Gastroesophageal sphincter (tissue), 4 donors: Measurements from ENCODE around the gene CCDC81. TPM values are rescaled to one million over a fixed set of nuclear protein-coding genes. Genes with fewer than 3 reads are reported as not detected.

ENCODE experiments used
- ATAC-seq: fragments of 150-250 bp; one replicate; pipeline ENCODE4 v1.9.1; 2016; ENCODE audit warnings: mild to moderate bottlenecking, moderate library complexity
- H3K27ac ChIP-seq, 4 donors: fragments of 200-600 bp; sonication (generic) in 3 of 4; 1 replicate in 3 of 4; 2 replicates in 1 of 4; pipeline ENCODE4 v1.5.1; 2016 to 2019
- H3K27me3 ChIP-seq: fragments of 200-600 bp; sonication (generic); one replicate; pipeline ENCODE4 v1.5.1; 2019
- H3K36me3 ChIP-seq, 2 donors: fragments of 200-600 bp; sonication (generic); one replicate each; pipeline ENCODE4 v1.5.1; 2019; ENCODE audit warnings: control low read depth in 1 of 2
- H3K4me1 ChIP-seq, 3 donors: fragments of 200-600 bp; sonication (generic); 1 replicate in 2 of 3; 2 replicates in 1 of 3; pipeline ENCODE4 v1.5.1; 2016 to 2019; ENCODE audit warnings: control low read depth in 2 of 3
- H3K4me3 ChIP-seq, 2 donors: fragments of 200-600 bp; sonication (generic); one replicate each; pipeline ENCODE4 v1.5.1; 2019; ENCODE audit warnings: mild to moderate bottlenecking in 1 of 2, moderate library complexity in 1 of 2
- H3K9me3 ChIP-seq, 3 donors: fragments of 200-600 bp; sonication (generic); one replicate each; pipeline ENCODE4 v1.5.1; 2017 to 2019; ENCODE audit warnings: control low read depth in 2 of 3
- EP300 ChIP-seq: sonication (generic); formaldehyde crosslinking; IDR thresholded peaks from one replicate; pipeline ENCODE4 v1.6.1; 2017; ENCODE audit warnings: antibody characterized with exemption, mild to moderate bottlenecking
- POLR2A ChIP-seq, 2 donors: fragments of 450-650 bp; IDR thresholded peaks; one replicate each; pipeline ENCODE4 v1.6.1; 2017; ENCODE audit warnings: antibody characterized with exemption in 2 of 2, mild to moderate bottlenecking in 2 of 2, moderate library complexity in 1 of 2
- POLR2AphosphoS5 ChIP-seq: sonication (generic); formaldehyde crosslinking; IDR thresholded peaks from one replicate; pipeline ENCODE4 v1.6.1; 2017; ENCODE audit warnings: antibody characterized with exemption
- WGBS, 2 donors: methylation state at CpG; one replicate each; pipeline ENCODE4 v1.1.5; 2018; ENCODE audit warnings: low coverage in 1 of 2; 5-methylcytosine and 5-hydroxymethylcytosine counted together
- total RNA-seq, 4 donors: library from RNA; depleted of rRNA; stranded (reverse); fragments of >200 nt; gene quantifications; one replicate each; pipeline ENCODE4 v1.1.0, GENCODE V29; 2016
- TF ChIP-seq, protein P1 (sequence below), 4 experiments: fragments of 200-600 bp in 2 of 4; fragments of 450-650 bp in 2 of 4; sonication (generic) in 1 of 4; IDR thresholded peaks; one replicate each; pipeline ENCODE4 v1.5.1; 2017 to 2019; ENCODE audit warnings: antibody characterized with exemption in 4 of 4, mild to moderate bottlenecking in 2 of 4, moderate library complexity in 2 of 4

CCDC81 gene
- total RNA-seq, 4 donors from 2014 or later: 0.23 to 3.7 (median 0.40) TPM; not detected in 1

DNA sequence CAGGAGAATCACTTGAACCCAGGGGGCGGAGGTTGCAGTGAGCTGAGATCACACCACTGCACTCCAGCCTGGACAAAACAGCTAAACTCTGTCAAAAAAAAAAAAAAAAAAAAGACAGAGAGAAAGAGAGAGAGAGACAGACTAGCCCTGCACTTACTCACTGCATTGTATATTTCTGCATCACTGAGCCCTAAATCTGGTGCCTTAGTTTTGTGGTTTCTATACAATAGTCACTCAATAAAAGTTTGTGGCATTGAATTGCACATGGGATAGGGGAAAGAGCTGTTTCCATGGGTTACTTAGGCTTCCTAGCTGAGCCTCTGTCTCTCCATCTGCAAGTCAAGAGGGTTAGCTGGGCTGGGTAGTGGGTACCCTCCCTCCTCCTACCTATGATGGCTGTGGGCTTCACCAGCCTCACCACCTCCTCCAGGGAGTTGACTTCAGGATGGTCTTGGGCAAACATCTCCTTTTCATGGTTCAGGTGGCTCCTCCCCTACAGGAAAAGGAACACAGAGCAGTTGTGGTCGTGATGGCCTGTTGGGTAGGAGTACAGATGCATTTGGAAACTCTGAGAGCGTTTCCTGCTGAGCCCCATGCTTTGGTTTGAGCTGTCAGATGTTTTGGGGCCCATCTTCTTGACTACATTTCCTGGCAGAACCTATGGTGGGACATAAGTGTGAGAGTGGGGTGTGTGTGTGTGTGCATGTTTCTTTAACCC is 73.2 kb downstream of the CCDC81 start:
- Histone ChIP-seq H3K36me3 (peaks cover 0 to 60% of the 10 kb centered on the region in 2 donors), H3K4me3 (no peak overlapping the region), H3K9me3 (no peaks in the 10 kb centered on the region), H3K27ac (no peak overlapping the region), H3K27me3 (no peaks in the 10 kb centered on the region), H3K4me1 (no peaks in the 10 kb centered on the region)
- no peak for ATAC-seq
- TF ChIP-seq POLR2A (IDR thresholded peaks at IDR 0.05): no peak
- TF ChIP-seq EP300: no peak
- TF ChIP-seq POLR2AphosphoS5: no peak
- TF ChIP-seq, protein P1, sequence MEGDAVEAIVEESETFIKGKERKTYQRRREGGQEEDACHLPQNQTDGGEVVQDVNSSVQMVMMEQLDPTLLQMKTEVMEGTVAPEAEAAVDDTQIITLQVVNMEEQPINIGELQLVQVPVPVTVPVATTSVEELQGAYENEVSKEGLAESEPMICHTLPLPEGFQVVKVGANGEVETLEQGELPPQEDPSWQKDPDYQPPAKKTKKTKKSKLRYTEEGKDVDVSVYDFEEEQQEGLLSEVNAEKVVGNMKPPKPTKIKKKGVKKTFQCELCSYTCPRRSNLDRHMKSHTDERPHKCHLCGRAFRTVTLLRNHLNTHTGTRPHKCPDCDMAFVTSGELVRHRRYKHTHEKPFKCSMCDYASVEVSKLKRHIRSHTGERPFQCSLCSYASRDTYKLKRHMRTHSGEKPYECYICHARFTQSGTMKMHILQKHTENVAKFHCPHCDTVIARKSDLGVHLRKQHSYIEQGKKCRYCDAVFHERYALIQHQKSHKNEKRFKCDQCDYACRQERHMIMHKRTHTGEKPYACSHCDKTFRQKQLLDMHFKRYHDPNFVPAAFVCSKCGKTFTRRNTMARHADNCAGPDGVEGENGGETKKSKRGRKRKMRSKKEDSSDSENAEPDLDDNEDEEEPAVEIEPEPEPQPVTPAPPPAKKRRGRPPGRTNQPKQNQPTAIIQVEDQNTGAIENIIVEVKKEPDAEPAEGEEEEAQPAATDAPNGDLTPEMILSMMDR (IDR thresholded peaks at IDR 0.05): no peak
- WGBS, 2 donors: 94% methylated on average over 3 of the region's 3 CpGs; no CpG with 5 or more reads in 1 of the 2 donors

DNA sequence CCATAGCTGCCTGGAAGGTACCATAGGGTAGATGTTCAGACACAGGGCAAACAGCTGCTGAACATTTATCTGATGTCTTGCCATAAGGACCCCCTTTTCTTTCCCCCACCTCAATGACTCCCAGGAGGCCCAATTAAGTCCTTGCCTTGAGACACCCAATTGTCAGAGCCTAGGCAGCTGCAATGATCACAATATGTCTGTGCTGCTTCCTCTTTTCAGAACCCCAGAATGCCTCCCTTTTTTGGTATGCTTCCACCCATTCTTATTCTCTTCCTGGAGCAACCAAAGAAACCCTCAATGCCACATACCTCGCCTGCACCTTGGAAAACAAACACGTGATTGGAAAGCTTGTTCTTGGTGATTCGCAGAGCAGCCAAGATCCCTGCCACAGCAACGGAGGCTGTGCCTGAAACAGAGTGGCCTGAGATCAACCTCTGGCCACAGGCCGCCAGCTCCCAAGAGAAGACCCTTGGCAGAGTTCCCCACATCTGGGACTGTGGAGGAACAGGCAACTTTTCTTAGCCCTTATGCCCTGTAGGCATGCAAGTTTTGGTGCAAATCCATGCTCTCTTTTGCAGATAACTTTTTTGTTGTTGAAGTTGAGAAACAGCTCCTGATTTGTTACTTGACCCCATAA is 75.4 kb downstream of the CCDC81 start:
- no peak for ATAC-seq
- H3K27me3 ChIP-seq: no peaks in the 10 kb centered on the region
- peaks cover 0 to 38% of the 10 kb centered on the region in 2 donors for H3K36me3 ChIP-seq
- no peaks in the 10 kb centered on the region for H3K9me3 ChIP-seq
- H3K27ac ChIP-seq: no peak overlapping the region
- TF ChIP-seq POLR2AphosphoS5 (no peak), EP300 (no peak), POLR2A (IDR thresholded peaks at IDR 0.05) (no peak)
- TF ChIP-seq, protein P1 (IDR thresholded peaks at IDR 0.05): no peak
- H3K4me3 ChIP-seq: no peak overlapping the region
- H3K4me1 ChIP-seq: no peaks in the 10 kb centered on the region
- WGBS, 2 donors: 79 to 82% methylated on average over 2 to 5 of the region's 5 CpGs

DNA sequence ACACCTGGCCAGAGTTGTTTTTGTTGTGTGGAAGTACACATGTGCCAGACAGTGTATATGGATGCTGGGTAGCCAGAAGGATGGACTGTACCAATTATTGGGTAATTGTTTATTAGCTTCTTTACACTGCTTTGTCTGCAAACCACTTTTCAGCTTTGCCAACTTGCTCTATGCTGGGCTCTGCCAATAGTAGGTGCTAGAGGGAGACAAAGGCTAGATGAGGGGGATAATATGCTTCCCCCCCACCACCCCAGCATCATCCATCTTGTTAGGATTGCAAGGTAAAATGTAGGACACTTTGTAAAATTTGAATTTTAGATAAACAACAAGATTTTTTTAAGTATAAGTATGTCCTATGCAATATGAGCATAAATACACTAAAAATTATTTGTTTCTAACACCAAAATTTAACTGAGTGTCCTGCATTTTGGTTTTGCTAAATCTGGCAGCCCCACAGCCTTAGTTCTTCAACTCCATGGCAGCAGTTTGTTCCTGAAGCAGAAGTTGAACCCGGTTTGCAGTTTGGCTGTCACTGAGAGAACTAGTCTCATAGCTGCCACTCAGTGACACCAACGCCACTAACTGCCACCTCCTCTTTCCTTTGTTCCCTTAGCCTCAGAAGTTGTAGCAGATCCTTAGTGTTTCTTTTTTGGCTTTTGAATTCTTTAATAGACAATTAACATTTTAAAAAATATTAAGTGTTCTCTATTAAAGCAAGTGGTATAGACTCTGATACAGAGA is 78.8 kb downstream of the CCDC81 start:
- no peak overlapping the region for H3K27ac ChIP-seq
- no peaks in the 10 kb centered on the region for H3K9me3 ChIP-seq
- H3K36me3 ChIP-seq: peaks cover 0 to 7% of the 10 kb centered on the region in 2 donors
- H3K4me1 ChIP-seq: peaks cover 2 to 26% (median 5%) of the 10 kb centered on the region in 3 donors
- ATAC-seq: no peak
- TF ChIP-seq POLR2A (IDR thresholded peaks at IDR 0.05) (no peak), POLR2AphosphoS5 (no peak), EP300 (no peak)
- TF ChIP-seq, protein P1 (IDR thresholded peaks at IDR 0.05): no peak
- WGBS, 2 donors: 72 to 100% methylated on average over 1 to 2 of the region's 2 CpGs
- no peak overlapping the region for H3K4me3 ChIP-seq
- H3K27me3 ChIP-seq: no peaks in the 10 kb centered on the region

DNA sequence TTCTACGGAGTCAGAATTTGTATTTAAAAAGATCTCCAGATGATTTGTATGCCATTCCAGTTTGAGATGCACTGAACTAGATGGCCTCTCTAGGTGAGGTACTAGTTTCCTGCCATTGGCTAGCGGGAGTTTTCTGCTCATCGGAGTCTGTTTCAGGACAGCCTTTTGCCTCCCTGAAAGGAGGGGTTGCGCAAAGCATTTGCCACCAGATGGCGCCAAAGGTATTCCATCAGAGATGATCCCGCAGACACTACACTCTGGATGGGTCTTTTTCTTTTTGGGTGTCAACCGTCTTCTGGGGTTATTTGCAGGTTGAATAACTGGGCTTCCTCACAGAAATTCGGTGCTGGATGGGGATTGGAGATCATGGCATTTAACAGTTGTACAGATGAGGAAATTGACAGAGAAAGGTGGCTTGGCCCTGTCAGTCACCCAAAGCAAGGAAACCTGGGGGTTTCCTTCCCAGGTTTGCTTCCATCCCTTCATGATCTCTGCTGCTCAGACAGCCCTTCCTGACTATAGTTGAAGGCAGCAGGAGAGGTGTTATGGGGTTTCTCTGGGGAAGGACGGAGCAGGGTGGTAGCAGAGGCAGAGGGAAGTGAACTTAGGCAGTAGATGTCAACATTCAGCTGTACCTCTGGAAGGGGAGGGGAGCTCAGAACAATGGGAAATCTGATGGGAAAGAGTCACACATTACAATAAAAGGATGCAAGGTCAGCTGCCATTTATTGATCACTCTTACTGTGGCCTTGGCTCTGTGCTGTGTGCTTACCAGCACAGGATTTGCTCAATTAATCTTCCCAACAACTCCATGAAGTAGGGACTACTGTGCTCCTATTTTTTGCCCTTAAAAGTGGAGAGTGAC is 81.6 kb downstream of the CCDC81 start:
- WGBS, 2 donors: 3 to 12% methylated on average over 7 of the region's 9 CpGs
- H3K4me1 ChIP-seq: peaks cover 8 to 54% (median 20%) of the 10 kb centered on the region in 3 donors
- ATAC-seq: peak; percentile 73
- H3K4me3 ChIP-seq: no peak overlapping the region
- H3K9me3 ChIP-seq: no peaks in the 10 kb centered on the region
- H3K27me3 ChIP-seq: no peaks in the 10 kb centered on the region
- H3K27ac ChIP-seq: peak overlapping the region in 1 of 4 donors; percentile 18
- H3K36me3 ChIP-seq: peaks cover 0 to 5% of the 10 kb centered on the region in 2 donors
- TF ChIP-seq EP300: no peak
- TF ChIP-seq, protein P1 (IDR thresholded peaks at IDR 0.05): peak; percentile 88 to 91 (median 90)
- peak; percentile 35 for TF ChIP-seq POLR2AphosphoS5
- TF ChIP-seq POLR2A (IDR thresholded peaks at IDR 0.05): no peak
